NCI-H345 (cell line): Measurements from ENCODE around the gene FOLR3.
"Not testable (repeated sequence)": the region's sequence is repeated elsewhere in the genome, so short reads cannot be mapped to it uniquely, and the experiment has no call there.

Experiments used
- DNase-seq: peaks from one replicate; lab custom pipeline; 2025; lab: John Stamatoyannopoulos, UW

FOLR3 gene

GRCh38 chr11:72162891-72163492, 27.5 kb downstream of the FOLR3 start:
- no peak for DNase-seq

GRCh38 chr11:72164187-72164586, 28.7 kb downstream of the FOLR3 start:
- not testable (repeated sequence) for DNase-seq

- not testable (repeated sequence) for DNase-seq
Measured at GRCh38 chr11:72169046-72169555, 33.6 kb downstream of the FOLR3 start.

GRCh38 chr11:72169754-72170153, 34.2 kb downstream of the FOLR3 start:
- DNase-seq: not testable (repeated sequence)

GRCh38 chr11:72172043-72172442, 36.5 kb downstream of the FOLR3 start:
- not testable (repeated sequence) for DNase-seq

GRCh38 chr11:72173291-72173690, 37.8 kb downstream of the FOLR3 start:
- no peak for DNase-seq

GRCh38 chr11:72174302-72175070, 39.0 kb downstream of the FOLR3 start:
- DNase-seq: no peak

GRCh38 chr11:72177656-72178055, 42.1 kb downstream of the FOLR3 start:
- DNase-seq: no peak

- DNase-seq: no peak
Measured at GRCh38 chr11:72179049-72179803, 43.7 kb downstream of the FOLR3 start.

GRCh38 chr11:72179804-72180396, 44.4 kb downstream of the FOLR3 start:
- no peak for DNase-seq

GRCh38 chr11:72180892-72181552, 45.5 kb downstream of the FOLR3 start:
- DNase-seq: not testable (repeated sequence)

GRCh38 chr11:72181553-72181958, 46.0 kb downstream of the FOLR3 start:
- not testable (repeated sequence) for DNase-seq

GRCh38 chr11:72188267-72188666, 52.7 kb downstream of the FOLR3 start:
- DNase-seq: no peak
